Keratinocyte (primary cell): Measurements from ENCODE around the gene LRRTM3. TPM values are rescaled to one million over a fixed set of nuclear protein-coding genes. Genes with fewer than 3 reads are reported as not detected.

ENCODE experiments used
- DNase-seq: peaks from one replicate; pipeline ENCODE4 v3.0.0-alpha.2; 2011; ENCODE audit warnings: low read depth, missing footprints, low spot score
- FAIRE-seq: peaks from 2 replicates; lab custom pipeline; 2011; peaks lifted over from hg19 to GRCh38; lab: Jason Lieb, UNC
- H2AFZ ChIP-seq: 2 replicates; pipeline ENCODE4 v1.6.0; 2012; ENCODE audit warnings: low read length, control low read depth, inconsistent platforms; ENCODE audit not compliant: control insufficient read depth
- H3K27ac ChIP-seq: 2 replicates; pipeline ENCODE4 v1.5.1; 2011; ENCODE audit warnings: low read length; ENCODE audit not compliant: control insufficient read depth, insufficient read depth
- H3K27me3 ChIP-seq: 3 replicates; pipeline ENCODE4 v1.6.0; 2011; ENCODE audit warnings: low read length; ENCODE audit not compliant: control insufficient read depth, insufficient read depth; ENCODE audit errors: extremely low read depth
- H3K36me3 ChIP-seq, 2 experiments: 2 replicates in 1 of 2; 3 replicates in 1 of 2; pipeline ENCODE4 v1.5.1; 2011; ENCODE audit warnings: low read length in 2 of 2, mild to moderate bottlenecking in 1 of 2; ENCODE audit not compliant: control insufficient read depth in 2 of 2, insufficient read depth in 2 of 2; ENCODE audit errors: extremely low read depth in 1 of 2
- H3K4me1 ChIP-seq: 3 replicates; pipeline ENCODE4 v1.5.1; 2011; ENCODE audit warnings: low read length; ENCODE audit not compliant: control insufficient read depth, insufficient read depth; ENCODE audit errors: extremely low read depth
- H3K4me2 ChIP-seq: 3 replicates; pipeline ENCODE4 v1.6.0; 2011; ENCODE audit warnings: low read depth, low read length; ENCODE audit not compliant: control insufficient read depth, insufficient read depth; ENCODE audit errors: extremely low read depth
- H3K4me3 ChIP-seq, 3 experiments: fragments of 200-600 bp in 1 of 3; sonication (generic) in 1 of 3; 2 replicates in 2 of 3; 3 replicates in 1 of 3; pipeline ENCODE4 v1.5.1; 2011 to 2016; ENCODE audit warnings: low read length in 3 of 3, mild to moderate bottlenecking in 3 of 3, control low read depth in 2 of 3, inconsistent platforms in 1 of 3, low read depth in 1 of 3, mixed read lengths in 1 of 3, mixed run types in 1 of 3, moderate library complexity in 1 of 3; ENCODE audit not compliant: control insufficient read depth in 2 of 3, insufficient read depth in 2 of 3; ENCODE audit errors: extremely low read depth in 1 of 3
- H3K79me2 ChIP-seq: 2 replicates; pipeline ENCODE4 v1.6.0; 2012; ENCODE audit warnings: low read length; ENCODE audit not compliant: control insufficient read depth, insufficient read depth
- H3K9ac ChIP-seq: 3 replicates; pipeline ENCODE4 v1.6.0; 2011; ENCODE audit warnings: low read length; ENCODE audit not compliant: control insufficient read depth, insufficient read depth; ENCODE audit errors: extremely low read depth
- H3K9me1 ChIP-seq: 3 replicates; pipeline ENCODE4 v1.6.0; 2011; ENCODE audit warnings: low read length; ENCODE audit not compliant: control insufficient read depth, insufficient read depth; ENCODE audit errors: extremely low read depth
- H3K9me3 ChIP-seq: 2 replicates; pipeline ENCODE4 v1.5.1; 2012; ENCODE audit warnings: low read depth, low read length; ENCODE audit not compliant: control insufficient read depth
- H4K20me1 ChIP-seq: 3 replicates; pipeline ENCODE4 v1.6.0; 2011; ENCODE audit warnings: low read length; ENCODE audit not compliant: control insufficient read depth, insufficient read depth; ENCODE audit errors: extremely low read depth
- EZH2 ChIP-seq: IDR thresholded peaks from one replicate; pipeline ENCODE4 v1.6.1; 2012; ENCODE audit warnings: inconsistent platforms, mild to moderate bottlenecking, low read length, moderate library complexity
- dilution Hi-C: fragments of 300-500 bp; cut with MboI; formaldehyde crosslinking; loops from one replicate; pipeline ENCODE4 v1.7.0; 2020; ENCODE audit warnings: low sequenced_read_pairs; ENCODE audit not compliant: extremely low pct_ligation_motif_present
- polyA plus RNA-seq, 5 experiments: library from polyadenylated mRNA; depleted of rRNA in 3 of 5; stranded (reverse) in 3 of 5; stranded (forward) in 1 of 5; unstranded in 1 of 5; fragments of >200 nt; gene quantifications; 1 replicate in 1 of 5; 2 replicates in 3 of 5; 3 replicates in 1 of 5; pipeline versions ENCODE4 v1.2.1 to v1.2.3, GENCODE V29; 2011 to 2012; ENCODE audit warnings: missing spikeins in 2 of 5, low read depth in 1 of 5, low replicate concordance in 1 of 5
- TF ChIP-seq, protein P1 (sequence below), 3 experiments: IDR thresholded peaks in 1 of 3; conservative IDR thresholded peaks in 1 of 3; optimal IDR thresholded peaks in 1 of 3; 2 replicates in 2 of 3; 3 replicates in 1 of 3; pipeline versions ENCODE3 to v1.5.1; 2011; ENCODE audit warnings: low read length in 3 of 3, mild to moderate bottlenecking in 3 of 3, moderate library complexity in 2 of 3, control low read depth in 1 of 3, inconsistent platforms in 1 of 3; ENCODE audit not compliant: insufficient read depth in 2 of 3; ENCODE audit errors: extremely low read depth in 1 of 3

Gene LRRTM3
- polyA plus RNA-seq, 1 donor (not counting 4 experiments of a cell fraction or from before 2014, with no cell fraction given): not detected

DNA sequence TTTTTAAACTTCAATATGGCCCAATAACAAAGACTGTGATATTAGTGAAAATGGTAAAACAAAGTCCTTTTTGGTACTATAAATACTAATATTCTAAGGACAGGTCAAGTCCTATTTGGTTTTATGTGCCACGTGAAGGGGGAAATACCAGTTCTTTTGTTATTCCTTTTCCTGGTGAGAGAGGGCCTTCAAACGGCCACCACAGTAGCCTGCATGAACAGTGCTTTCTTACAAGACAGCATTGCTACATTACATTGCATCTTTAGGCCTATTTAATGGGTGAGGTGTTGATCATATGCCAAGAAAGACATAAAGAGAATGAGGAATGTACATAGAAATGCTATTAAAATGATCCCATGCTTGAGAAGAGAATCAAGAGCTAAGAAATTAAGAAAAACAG lies 214.8 kb downstream of the LRRTM3 start:
- Histone ChIP-seq H3K79me2 (no peaks in the 10 kb centered on the region), H3K4me1 (no peaks in the 10 kb centered on the region), H3K4me3 (no peak overlapping the region), H3K9me3 (no peaks in the 10 kb centered on the region), H3K27me3 (no peaks in the 10 kb centered on the region), H3K9ac (no peak overlapping the region), H2AFZ (no peak overlapping the region), H3K36me3 (no peaks in the 10 kb centered on the region), H3K4me2 (no peak overlapping the region), H3K9me1 (no peaks in the 10 kb centered on the region), H4K20me1 (no peaks in the 10 kb centered on the region), H3K27ac (no peak overlapping the region)
- FAIRE-seq (no peak), DNase-seq (no peak)
- no peak for TF ChIP-seq EZH2
- TF ChIP-seq, protein P1, sequence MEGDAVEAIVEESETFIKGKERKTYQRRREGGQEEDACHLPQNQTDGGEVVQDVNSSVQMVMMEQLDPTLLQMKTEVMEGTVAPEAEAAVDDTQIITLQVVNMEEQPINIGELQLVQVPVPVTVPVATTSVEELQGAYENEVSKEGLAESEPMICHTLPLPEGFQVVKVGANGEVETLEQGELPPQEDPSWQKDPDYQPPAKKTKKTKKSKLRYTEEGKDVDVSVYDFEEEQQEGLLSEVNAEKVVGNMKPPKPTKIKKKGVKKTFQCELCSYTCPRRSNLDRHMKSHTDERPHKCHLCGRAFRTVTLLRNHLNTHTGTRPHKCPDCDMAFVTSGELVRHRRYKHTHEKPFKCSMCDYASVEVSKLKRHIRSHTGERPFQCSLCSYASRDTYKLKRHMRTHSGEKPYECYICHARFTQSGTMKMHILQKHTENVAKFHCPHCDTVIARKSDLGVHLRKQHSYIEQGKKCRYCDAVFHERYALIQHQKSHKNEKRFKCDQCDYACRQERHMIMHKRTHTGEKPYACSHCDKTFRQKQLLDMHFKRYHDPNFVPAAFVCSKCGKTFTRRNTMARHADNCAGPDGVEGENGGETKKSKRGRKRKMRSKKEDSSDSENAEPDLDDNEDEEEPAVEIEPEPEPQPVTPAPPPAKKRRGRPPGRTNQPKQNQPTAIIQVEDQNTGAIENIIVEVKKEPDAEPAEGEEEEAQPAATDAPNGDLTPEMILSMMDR (optimal IDR thresholded peaks at IDR 0.05 in 1 of 3, IDR thresholded peaks at IDR 0.05 in 1 of 3, conservative IDR thresholded peaks at IDR 0.05 in 1 of 3; ENCODE audit: extremely low read depth in 1 of 3, insufficient read depth in 2 of 3, low read length in 3 of 3): no peak
- dilution Hi-C loops: no loop called here

DNA sequence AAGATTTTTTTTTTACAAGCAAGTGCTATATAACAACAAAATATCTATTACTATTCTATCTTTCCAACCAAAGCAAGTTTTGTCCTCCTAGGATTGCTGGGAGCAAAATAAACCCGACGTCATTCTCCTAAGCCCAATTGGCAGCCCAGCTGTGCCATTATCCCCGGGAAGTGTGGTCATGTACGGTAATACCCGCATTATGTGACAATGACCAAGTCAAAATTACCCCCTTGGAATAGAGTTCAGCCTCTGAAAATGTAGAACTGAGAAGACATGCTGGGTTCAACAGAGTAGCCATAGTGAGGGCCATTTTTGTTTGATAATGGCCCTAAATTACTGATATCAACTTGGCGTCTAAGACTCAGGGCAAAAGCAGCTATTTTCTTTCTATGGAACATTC lies 215.5 kb downstream of the LRRTM3 start:
- no peak for TF ChIP-seq EZH2
- TF ChIP-seq, protein P1 (optimal IDR thresholded peaks at IDR 0.05 in 1 of 3, IDR thresholded peaks at IDR 0.05 in 1 of 3, conservative IDR thresholded peaks at IDR 0.05 in 1 of 3; ENCODE audit: extremely low read depth in 1 of 3, insufficient read depth in 2 of 3, low read length in 3 of 3): no peak
- dilution Hi-C loops: no loop called here
- no peak overlapping the region for H3K4me3 ChIP-seq
- H3K9me1 ChIP-seq: no peaks in the 10 kb centered on the region
- H3K9ac ChIP-seq: no peak overlapping the region
- no peaks in the 10 kb centered on the region for H4K20me1 ChIP-seq
- no peak overlapping the region for H2AFZ ChIP-seq
- no peak overlapping the region for H3K4me2 ChIP-seq
- H3K36me3 ChIP-seq: no peaks in the 10 kb centered on the region
- no peak overlapping the region for H3K27ac ChIP-seq
- H3K79me2 ChIP-seq: no peaks in the 10 kb centered on the region
- H3K9me3 ChIP-seq: no peaks in the 10 kb centered on the region
- no peak for DNase-seq
- no peak for FAIRE-seq
- H3K4me1 ChIP-seq: no peaks in the 10 kb centered on the region
- no peaks in the 10 kb centered on the region for H3K27me3 ChIP-seq
